GM12865 (cell line): Measurements from ENCODE around the gene PCDHGB2.
A peak's percentile ranks its signal among the peaks of the same experiment; 100 is the strongest.

Experiments
- DNase-seq: peaks from one replicate; pipeline ENCODE4 v3.0.0; 2010; ENCODE audit warnings: low read depth
- H3K4me3 ChIP-seq: 2 replicates; pipeline ENCODE4 v1.5.1; 2011; ENCODE audit warnings: mild to moderate bottlenecking, low read depth, low read length, control low read depth
- TF ChIP-seq, protein P1 (sequence below): IDR thresholded peaks from 2 replicates; pipeline ENCODE4 v1.5.1; 2011; ENCODE audit warnings: low read length, control low read depth, low read depth, inconsistent platforms; ENCODE audit not compliant: insufficient read depth; ENCODE audit errors: missing control alignments

PCDHGB2 gene

DNA sequence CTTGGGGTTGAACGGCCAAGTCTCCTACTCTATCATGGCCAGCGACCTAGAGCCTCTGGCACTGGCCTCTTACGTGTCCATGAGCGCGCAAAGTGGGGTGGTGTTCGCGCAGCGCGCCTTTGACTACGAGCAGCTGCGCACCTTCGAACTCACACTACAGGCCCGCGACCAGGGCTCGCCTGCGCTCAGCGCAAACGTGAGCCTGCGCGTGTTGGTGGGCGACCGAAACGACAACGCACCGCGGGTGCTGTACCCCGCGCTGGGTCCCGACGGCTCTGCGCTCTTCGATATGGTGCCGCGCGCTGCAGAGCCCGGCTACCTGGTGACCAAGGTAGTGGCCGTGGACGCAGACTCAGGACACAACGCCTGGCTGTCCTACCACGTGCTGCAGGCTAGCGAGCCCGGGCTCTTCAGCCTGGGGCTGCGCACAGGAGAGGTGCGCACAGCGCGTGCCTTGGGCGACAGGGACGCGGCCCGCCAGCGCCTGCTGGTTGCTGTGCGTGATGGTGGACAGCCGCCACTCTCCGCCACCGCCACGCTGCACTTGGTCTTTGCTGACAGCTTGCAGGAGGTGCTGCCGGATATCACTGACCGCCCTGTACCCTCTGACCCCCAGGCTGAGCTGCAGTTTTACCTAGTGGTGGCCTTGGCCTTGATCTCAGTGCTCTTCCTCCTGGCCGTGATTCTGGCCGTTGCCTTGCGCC, 39.9 kb downstream of the PCDHGB2 start:
- H3K4me3 ChIP-seq, result no peak overlapping the region
- TF ChIP-seq, protein P1, sequence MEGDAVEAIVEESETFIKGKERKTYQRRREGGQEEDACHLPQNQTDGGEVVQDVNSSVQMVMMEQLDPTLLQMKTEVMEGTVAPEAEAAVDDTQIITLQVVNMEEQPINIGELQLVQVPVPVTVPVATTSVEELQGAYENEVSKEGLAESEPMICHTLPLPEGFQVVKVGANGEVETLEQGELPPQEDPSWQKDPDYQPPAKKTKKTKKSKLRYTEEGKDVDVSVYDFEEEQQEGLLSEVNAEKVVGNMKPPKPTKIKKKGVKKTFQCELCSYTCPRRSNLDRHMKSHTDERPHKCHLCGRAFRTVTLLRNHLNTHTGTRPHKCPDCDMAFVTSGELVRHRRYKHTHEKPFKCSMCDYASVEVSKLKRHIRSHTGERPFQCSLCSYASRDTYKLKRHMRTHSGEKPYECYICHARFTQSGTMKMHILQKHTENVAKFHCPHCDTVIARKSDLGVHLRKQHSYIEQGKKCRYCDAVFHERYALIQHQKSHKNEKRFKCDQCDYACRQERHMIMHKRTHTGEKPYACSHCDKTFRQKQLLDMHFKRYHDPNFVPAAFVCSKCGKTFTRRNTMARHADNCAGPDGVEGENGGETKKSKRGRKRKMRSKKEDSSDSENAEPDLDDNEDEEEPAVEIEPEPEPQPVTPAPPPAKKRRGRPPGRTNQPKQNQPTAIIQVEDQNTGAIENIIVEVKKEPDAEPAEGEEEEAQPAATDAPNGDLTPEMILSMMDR, result no peak

DNA sequence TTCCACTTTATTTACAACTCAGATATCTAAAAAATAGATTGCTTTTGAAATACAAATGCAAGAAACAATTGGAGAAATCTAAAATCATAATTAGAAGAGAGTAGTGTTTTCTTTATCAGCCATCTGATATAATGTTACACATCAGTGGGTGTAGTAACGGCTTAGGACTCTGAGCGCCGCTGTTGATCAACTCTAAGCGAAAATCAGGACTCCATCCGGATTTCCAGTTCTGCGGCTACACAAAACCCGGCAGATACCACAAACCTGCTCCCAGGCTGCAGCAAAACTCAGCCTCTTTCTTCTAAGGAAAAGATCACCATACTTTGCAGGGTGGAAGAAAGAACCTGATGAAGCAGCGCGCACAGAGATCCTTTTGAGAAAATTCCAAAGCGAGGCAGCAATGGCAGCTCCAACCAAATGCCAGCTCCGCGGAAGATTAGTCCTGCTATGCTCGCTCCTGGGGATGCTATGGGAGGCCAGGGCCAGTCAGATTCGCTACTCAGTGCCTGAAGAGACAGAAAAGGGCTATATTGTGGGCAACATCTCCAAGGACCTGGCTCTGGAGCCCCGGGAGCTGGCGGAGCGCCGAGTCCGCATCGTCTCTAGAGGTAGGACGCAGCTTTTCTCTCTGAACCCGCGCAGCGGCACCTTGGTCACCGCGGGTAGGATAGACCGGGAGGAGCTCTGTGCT, 42.9 kb downstream of the PCDHGB2 start, which contains the start of gene PCDHGA9:
TSS of gene PCDHGA9 (plus strand) at position 226 of the 691 bp plus-strand sequence. CDS start at position 401, 175 bp downstream.
- DNase-seq, result no peak
- no peak within 1 kb of the TSS for H3K4me3 ChIP-seq
- TF ChIP-seq, protein P1, result peak; percentile 23

More for the DNA sequence above, 39.9 kb downstream of the PCDHGB2 start:
- no peak for DNase-seq

DNA sequence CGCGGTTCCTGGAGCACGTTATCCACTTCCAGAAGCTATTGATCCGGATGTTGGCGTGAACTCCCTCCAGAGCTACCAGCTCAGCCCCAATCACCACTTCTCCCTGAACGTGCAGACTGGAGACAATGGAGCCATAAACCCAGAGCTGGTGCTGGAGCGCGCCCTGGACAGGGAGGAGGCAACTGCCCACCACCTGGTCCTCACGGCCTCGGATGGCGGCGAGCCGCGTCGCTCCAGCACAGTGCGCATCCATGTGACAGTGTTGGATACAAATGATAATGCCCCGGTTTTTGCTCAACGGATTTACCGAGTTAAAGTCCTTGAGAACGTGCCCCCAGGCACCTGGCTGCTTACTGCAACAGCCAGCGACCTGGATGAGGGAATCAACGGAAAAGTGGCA, 43.6 kb downstream of the PCDHGB2 start:
- DNase-seq, result no peak
- no peak overlapping the region for H3K4me3 ChIP-seq
- TF ChIP-seq, protein P1, result no peak

DNA sequence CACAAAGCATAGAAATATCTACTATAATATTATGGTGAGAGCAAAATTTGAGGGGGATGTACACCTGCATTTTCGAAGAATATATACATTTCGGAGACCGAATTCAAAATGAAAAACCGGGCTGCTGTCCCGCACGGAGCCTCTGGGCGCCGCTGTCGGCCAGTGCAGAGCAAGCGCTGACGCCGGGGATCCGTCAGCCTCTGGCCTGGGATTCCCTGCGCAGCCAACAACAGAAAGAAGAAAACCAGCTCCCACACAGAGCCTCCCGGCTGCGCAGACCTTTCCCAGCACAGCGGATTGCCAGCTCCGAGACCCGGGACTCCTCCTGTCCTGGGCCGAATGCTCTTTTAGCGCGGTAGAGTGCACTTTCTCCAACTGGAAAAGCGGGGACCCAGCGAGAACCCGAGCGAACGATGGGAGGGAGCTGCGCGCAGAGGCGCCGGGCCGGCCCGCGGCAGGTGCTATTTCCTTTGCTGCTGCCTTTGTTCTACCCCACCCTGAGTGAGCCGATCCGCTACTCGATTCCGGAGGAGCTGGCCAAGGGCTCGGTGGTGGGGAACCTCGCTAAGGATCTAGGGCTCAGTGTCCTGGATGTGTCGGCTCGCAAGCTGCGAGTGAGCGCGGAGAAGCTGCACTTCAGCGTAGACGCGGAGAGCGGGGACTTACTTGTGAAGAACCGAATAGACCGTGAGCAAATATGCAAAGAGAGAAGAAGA, 48.2 kb downstream of the PCDHGB2 start, which contains the start of gene PCDHGB6:
TSS of gene PCDHGB6 (plus strand) at position 232 of the 716 bp plus-strand sequence. CDS start at position 414, 182 bp downstream.
- TF ChIP-seq, protein P1, result peak; percentile 53
- peak; percentile 58 for DNase-seq
- peak within 1 kb of the TSS; percentile 42 for H3K4me3 ChIP-seq

DNA sequence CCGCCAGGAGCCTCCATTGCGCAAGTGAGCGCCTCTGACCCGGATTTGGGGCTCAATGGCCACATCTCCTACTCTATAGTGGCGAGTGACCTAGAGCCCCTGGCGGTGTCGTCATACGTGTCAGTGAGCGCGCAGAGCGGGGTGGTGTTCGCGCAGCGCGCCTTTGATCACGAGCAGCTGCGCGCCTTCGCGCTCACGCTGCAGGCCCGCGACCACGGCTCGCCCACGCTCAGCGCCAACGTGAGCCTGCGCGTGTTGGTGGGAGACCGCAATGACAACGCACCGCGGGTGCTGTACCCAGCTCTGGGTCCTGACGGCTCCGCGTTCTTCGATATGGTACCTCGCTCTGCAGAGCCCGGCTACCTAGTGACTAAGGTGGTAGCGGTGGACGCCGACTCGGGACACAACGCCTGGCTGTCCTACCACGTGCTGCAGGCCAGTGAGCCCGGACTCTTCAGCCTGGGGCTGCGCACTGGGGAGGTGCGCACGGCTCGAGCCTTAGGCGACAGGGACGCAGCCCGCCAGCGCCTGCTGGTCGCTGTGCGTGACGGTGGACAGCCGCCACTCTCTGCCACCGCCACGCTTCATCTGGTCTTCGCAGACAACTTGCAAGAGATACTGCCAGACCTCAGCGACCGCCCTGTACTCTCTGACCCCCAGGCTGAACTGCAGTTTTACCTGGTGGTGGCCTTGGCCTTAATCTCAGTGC, 50.0 kb downstream of the PCDHGB2 start:
- H3K4me3 ChIP-seq, result no peak overlapping the region
- TF ChIP-seq, protein P1, result no peak
- DNase-seq, result no peak

DNA sequence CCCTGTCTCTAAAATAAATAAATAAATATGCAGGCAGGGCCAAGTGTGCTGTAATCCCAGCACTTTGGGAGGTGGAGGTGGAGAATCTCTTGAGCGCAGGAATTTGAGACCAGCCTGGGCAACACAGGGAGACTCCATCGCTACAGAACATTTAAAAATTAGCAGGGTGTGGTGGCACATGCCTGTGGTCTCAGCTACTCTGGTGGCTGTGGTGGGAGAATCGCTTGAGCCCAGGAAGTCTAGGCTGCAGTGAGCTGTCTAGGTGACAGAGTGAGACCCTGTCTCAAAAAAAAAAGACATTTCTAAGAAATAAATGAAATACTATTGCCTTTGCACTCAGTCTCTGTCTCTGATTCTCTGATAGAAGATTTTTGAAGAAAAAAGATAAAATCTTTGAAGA, 51.8 kb downstream of the PCDHGB2 start:
- no peak for DNase-seq
- no peak overlapping the region for H3K4me3 ChIP-seq
- TF ChIP-seq, protein P1, result no peak
